Stomach smooth muscle (tissue), 2 donors: ENCODE results near the gene ROR2.
"Not testable (repeated sequence)": the region's sequence is repeated elsewhere in the genome, so short reads cannot be mapped to it uniquely, and the experiment has no call there.

ENCODE experiments used
- H3K27ac ChIP-seq: one replicate; pipeline ENCODE4 v1.7.0; 2013; ENCODE audit warnings: mild to moderate bottlenecking, low read length, inconsistent platforms
- H3K27me3 ChIP-seq, 2 donors: one replicate each; pipeline ENCODE4 v1.7.0; 2013; ENCODE audit warnings: low read length in 2 of 2; ENCODE audit not compliant: insufficient read depth in 2 of 2, control insufficient read depth in 1 of 2
- H3K36me3 ChIP-seq, 2 donors: one replicate each; pipeline ENCODE4 v1.7.0; 2013; ENCODE audit warnings: low read length in 2 of 2; ENCODE audit not compliant: control insufficient read depth in 2 of 2, insufficient read depth in 2 of 2
- H3K4me1 ChIP-seq: one replicate; pipeline ENCODE4 v1.7.0; 2013; ENCODE audit warnings: low read length; ENCODE audit not compliant: control insufficient read depth, insufficient read depth
- H3K4me3 ChIP-seq, 2 donors: one replicate each; pipeline ENCODE4 v1.7.0; 2013; ENCODE audit warnings: low read length in 2 of 2
- H3K9ac ChIP-seq, 2 donors: one replicate each; pipeline ENCODE4 v1.7.0; 2013; ENCODE audit warnings: low read length in 2 of 2, mild to moderate bottlenecking in 1 of 2
- H3K9me3 ChIP-seq, 2 donors: one replicate each; pipeline ENCODE4 v1.7.0; 2013; ENCODE audit warnings: low read length in 2 of 2; ENCODE audit not compliant: control insufficient read depth in 2 of 2
- donor health status: healthy.
- donor health status: Pancreatic carcinoma.

The ROR2 gene

DNA sequence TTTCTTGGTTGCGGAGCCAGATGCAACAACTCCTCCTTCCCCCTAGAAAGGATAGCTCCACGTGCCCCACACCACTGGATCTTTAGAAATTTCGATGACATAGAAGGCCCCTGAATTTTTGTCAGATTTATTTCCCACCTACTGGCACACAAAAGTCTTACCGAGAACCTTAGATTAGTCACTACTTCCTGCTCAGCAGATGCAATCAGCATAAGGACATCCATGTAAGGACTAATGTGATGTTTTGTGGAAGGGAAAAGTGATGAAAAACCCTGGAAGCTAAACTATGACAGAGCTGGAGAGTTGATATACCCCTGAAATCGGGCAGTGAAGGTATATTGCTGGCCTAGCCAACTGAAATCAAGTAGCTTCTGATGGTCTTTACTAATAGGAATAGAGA, 400.9 kb downstream of the ROR2 start:
- Histone ChIP-seq H3K9me3 (no peaks in the 10 kb centered on the region), H3K27me3 (no peaks in the 10 kb centered on the region), H3K4me1 (no peaks in the 10 kb centered on the region), H3K4me3 (no peak overlapping the region), H3K27ac (no peak overlapping the region), H3K9ac (no peak overlapping the region), H3K36me3 (no peaks in the 10 kb centered on the region)

DNA sequence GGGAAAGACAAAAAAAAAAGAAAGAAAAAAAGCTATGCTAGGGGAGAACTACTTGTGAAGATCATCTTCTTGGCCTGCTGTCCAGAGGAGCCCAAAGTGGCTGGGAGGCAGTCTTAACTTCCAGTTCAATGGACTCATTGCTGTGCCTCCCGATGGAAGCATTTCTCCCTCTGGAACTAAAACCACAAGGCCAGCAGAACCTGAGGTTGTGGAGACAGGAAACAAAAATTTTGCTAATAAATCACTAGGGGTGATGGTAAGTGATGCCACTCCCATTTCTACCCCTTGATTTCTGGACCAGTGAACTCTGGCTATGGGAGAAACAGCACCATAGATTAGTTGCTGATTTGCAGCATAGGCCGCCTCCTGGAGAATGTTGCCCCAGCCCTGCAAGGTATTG, 402.9 kb downstream of the ROR2 start:
- Histone ChIP-seq H3K27me3 (no peaks in the 10 kb centered on the region), H3K4me3 (no peak overlapping the region), H3K36me3 (no peaks in the 10 kb centered on the region), H3K27ac (no peak overlapping the region), H3K9me3 (no peaks in the 10 kb centered on the region), H3K9ac (no peak overlapping the region), H3K4me1 (no peaks in the 10 kb centered on the region)

- Histone ChIP-seq H3K9ac (no peak overlapping the region), H3K27ac (no peak overlapping the region), H3K36me3 (no peaks in the 10 kb centered on the region), H3K27me3 (no peaks in the 10 kb centered on the region), H3K4me1 (no peaks in the 10 kb centered on the region), H3K4me3 (no peak overlapping the region), H3K9me3 (no peaks in the 10 kb centered on the region)
Measured at GRCh38 chr9:91546574-91546973, 403.5 kb downstream of the ROR2 start.

GRCh38 chr9:91541734-91542133, 408.3 kb downstream of the ROR2 start:
- Histone ChIP-seq H3K9me3 (no peaks in the 10 kb centered on the region), H3K9ac (no peak overlapping the region), H3K27me3 (no peaks in the 10 kb centered on the region), H3K4me3 (no peak overlapping the region), H3K36me3 (no peaks in the 10 kb centered on the region), H3K27ac (no peak overlapping the region), H3K4me1 (no peaks in the 10 kb centered on the region)

- not testable (repeated sequence) for H3K27me3 ChIP-seq, H3K36me3 ChIP-seq, H3K9ac ChIP-seq, H3K27ac ChIP-seq, H3K4me1 ChIP-seq, H3K4me3 ChIP-seq, H3K9me3 ChIP-seq
Measured at GRCh38 chr9:91540506-91540905, 409.5 kb downstream of the ROR2 start.

- no peak overlapping the region for H3K27ac ChIP-seq
- H3K4me1 ChIP-seq, result no peaks in the 10 kb centered on the region
- H3K4me3 ChIP-seq, result no peak overlapping the region
- H3K27me3 ChIP-seq, result no peaks in the 10 kb centered on the region
- H3K9ac ChIP-seq, result no peak overlapping the region
- H3K9me3 ChIP-seq, result no peaks in the 10 kb centered on the region
- no peaks in the 10 kb centered on the region for H3K36me3 ChIP-seq
Measured at GRCh38 chr9:91536211-91536691, 413.8 kb downstream of the ROR2 start.

DNA sequence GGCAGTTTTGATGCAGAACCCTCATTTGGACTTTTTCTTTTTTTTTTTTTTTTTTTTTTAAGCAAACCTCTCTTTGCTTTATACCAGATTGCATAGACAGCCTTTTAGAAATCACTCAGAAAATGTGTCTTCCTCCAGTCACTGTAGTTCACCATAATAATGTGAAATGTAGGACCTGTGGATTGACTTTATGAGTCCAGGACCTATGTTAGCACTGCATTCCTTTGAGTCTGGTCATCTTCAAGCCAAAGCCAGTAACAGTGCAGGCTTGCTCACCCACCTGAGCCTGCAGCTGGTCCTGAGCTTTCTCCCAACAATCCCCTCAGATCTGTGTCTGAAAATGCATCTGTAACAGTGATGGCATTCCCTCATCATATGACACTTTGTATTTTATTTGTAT, 415.7 kb downstream of the ROR2 start:
- no peaks in the 10 kb centered on the region for H3K9me3 ChIP-seq
- H3K9ac ChIP-seq, result no peak overlapping the region
- H3K27ac ChIP-seq, result no peak overlapping the region
- no peaks in the 10 kb centered on the region for H3K27me3 ChIP-seq
- H3K4me3 ChIP-seq, result no peak overlapping the region
- H3K4me1 ChIP-seq, result no peaks in the 10 kb centered on the region
- no peaks in the 10 kb centered on the region for H3K36me3 ChIP-seq

- no peak overlapping the region for H3K9ac ChIP-seq
- no peaks in the 10 kb centered on the region for H3K9me3 ChIP-seq
- no peak overlapping the region for H3K27ac ChIP-seq
- H3K27me3 ChIP-seq, result no peaks in the 10 kb centered on the region
- no peak overlapping the region for H3K4me3 ChIP-seq
- H3K36me3 ChIP-seq, result no peaks in the 10 kb centered on the region
- H3K4me1 ChIP-seq, result no peaks in the 10 kb centered on the region
Measured at GRCh38 chr9:91533382-91533781, 416.6 kb downstream of the ROR2 start.

- H3K4me1 ChIP-seq, result no peaks in the 10 kb centered on the region
- no peak overlapping the region for H3K27ac ChIP-seq
- no peaks in the 10 kb centered on the region for H3K27me3 ChIP-seq
- no peak overlapping the region for H3K4me3 ChIP-seq
- H3K36me3 ChIP-seq, result no peaks in the 10 kb centered on the region
- H3K9ac ChIP-seq, result no peak overlapping the region
- H3K9me3 ChIP-seq, result no peaks in the 10 kb centered on the region
Measured at GRCh38 chr9:91532325-91532724, 417.7 kb downstream of the ROR2 start.

DNA sequence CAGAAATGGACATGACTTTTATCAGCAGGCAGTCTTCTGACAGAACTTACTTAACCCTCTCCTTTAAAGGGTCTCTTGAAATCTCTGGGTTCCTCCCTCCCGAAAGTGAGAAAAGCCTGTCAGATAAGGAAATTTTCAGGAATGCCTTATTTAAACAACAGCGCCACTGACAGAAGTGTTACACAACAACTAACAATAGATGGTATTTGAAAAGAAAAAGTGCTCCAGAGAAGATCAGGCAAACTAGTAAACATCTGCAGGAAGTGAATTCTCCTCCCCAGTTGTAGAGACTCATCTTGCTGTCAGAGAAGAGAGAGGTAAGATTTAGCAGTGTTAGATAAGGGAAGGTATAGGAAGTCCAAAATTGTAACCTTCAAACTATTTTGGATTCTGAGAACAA, 419.2 kb downstream of the ROR2 start:
- Histone ChIP-seq H3K27ac (no peak overlapping the region), H3K36me3 (no peaks in the 10 kb centered on the region), H3K9ac (no peak overlapping the region)

DNA sequence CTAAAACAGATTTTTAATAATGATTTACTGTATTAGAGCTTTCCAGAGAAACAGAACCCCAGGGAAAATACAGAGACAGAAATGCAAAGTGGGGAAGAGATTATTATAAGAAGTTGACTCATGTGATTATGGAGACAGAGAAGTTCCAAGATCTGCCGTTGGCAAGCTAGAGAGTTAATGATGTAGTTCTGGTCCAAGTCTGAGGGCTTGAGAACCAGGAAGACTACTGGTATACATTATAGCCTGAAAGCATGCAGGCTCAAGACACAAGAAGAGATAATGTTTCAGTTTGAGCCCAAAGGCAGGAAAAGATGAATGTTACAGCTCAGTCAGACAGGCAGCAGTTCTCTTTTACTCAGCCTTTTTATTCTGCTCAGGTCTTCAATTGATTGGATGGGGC, 427.5 kb downstream of the ROR2 start:
- H3K27ac ChIP-seq, result no peak overlapping the region
- H3K9ac ChIP-seq, result no peak overlapping the region
- H3K4me3 ChIP-seq, result no peak overlapping the region
- H3K36me3 ChIP-seq, result no peaks in the 10 kb centered on the region
- no peaks in the 10 kb centered on the region for H3K27me3 ChIP-seq
- H3K9me3 ChIP-seq, result peaks cover 0 to 2% of the 10 kb centered on the region in 2 donors
- no peaks in the 10 kb centered on the region for H3K4me1 ChIP-seq

More for the DNA sequence above, 419.2 kb downstream of the ROR2 start:
- Histone ChIP-seq H3K27me3 (no peaks in the 10 kb centered on the region), H3K9me3 (no peaks in the 10 kb centered on the region), H3K4me3 (no peak overlapping the region), H3K4me1 (no peaks in the 10 kb centered on the region)
